ENCODE data around the gene CFAP69.

CFAP69 gene

DNA sequence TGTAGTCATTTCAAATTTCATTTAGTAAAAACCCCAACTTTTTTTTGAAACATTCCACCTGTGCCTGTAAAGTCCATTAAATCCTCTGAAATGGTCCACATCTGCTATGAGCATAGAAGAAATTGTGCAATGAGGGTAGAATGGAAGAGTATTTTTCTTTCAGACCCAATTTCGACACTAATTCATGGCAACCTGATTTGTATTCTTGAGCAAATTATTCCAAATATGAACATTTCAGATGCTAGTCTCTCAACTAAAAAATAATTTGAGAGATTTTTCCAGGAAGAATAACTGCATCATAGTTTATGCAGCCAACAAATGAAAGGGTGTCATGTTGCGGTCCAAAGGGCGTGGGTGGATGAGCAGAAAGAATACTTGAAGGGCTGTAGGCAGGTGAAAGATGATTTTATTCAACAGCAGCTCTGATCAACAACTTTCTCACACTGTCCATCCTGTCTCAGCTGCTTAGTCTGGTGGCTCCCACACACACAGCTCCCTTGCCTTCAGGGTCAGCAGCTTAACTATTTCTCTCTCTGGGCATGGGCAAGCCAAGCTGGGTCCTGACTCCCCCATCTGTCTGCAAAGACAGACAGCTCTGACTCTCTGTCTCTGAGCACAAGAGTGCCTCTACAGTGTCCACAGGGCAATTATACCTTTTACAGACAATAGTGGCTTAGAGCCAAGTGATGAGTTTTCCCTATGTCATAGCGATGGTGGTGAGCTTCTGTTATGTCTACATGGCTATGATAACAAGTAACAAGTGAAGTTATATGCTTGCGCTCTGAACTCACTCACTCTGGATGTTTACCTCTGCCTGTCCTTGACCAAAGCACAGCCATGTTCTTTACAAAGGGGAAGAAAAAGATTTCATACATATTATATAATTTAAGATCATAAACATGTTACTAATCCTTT, 21.9 kb upstream of the CFAP69 start:
- Mint-ChIP-seq H3K27ac (no peak overlapping the region), H3K27me3 (peaks cover 16% of the 10 kb centered on the region)

DNA sequence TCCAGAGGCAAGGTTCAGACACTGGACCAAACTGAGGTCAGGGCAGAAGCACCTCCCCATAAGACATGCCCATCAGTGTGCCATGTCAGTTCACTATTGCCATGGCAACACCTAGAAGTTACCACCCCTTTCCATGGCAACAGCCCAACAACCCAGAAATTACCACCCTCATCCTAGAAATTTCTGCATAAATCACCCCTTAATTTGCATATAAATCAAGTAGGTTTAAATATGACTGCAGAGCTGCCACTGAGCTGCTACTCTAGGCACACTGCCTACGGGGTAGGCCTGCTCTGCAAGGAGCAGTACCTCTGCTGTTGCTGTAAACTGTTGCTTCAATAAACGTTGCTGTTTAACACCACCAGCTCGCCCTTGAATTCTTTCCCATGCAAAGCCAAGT, 20.8 kb upstream of the CFAP69 start:
- Mint-ChIP-seq H3K27ac (no peak overlapping the region), H3K4me3 (no peak overlapping the region), H3K4me1 (no peaks in the 10 kb centered on the region), H3K36me3 (ENCODE audit: low read depth) (no peaks in the 10 kb centered on the region), H3K9me3 (no peaks in the 10 kb centered on the region), H3K27me3 (peaks cover 23% of the 10 kb centered on the region)
- DNase-seq (no peak), ATAC-seq (no peak)

More for the DNA sequence above, 21.9 kb upstream of the CFAP69 start:
- Mint-ChIP-seq H3K9me3 (no peaks in the 10 kb centered on the region), H3K4me3 (no peak overlapping the region), H3K4me1 (no peaks in the 10 kb centered on the region), H3K36me3 (ENCODE audit: low read depth) (no peaks in the 10 kb centered on the region)
- DNase-seq (no peak), ATAC-seq (no peak)

DNA sequence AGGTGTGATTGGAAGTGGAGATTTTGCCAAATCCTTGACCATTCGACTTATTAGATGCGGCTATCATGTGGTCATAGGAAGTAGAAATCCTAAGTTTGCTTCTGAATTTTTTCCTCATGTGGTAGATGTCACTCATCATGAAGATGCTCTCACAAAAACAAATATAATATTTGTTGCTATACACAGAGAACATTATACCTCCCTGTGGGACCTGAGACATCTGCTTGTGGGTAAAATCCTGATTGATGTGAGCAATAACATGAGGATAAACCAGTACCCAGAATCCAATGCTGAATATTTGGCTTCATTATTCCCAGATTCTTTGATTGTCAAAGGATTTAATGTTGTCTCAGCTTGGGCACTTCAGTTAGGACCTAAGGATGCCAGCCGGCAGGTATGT, 19.8 kb upstream of the CFAP69 start:
- Mint-ChIP-seq H3K36me3 (ENCODE audit: low read depth) (no peaks in the 10 kb centered on the region), H3K27me3 (peaks cover 24% of the 10 kb centered on the region), H3K4me3 (no peak overlapping the region), H3K9me3 (no peaks in the 10 kb centered on the region), H3K27ac (no peak overlapping the region), H3K4me1 (no peaks in the 10 kb centered on the region)
- DNase-seq (no peak), ATAC-seq (no peak)

DNA sequence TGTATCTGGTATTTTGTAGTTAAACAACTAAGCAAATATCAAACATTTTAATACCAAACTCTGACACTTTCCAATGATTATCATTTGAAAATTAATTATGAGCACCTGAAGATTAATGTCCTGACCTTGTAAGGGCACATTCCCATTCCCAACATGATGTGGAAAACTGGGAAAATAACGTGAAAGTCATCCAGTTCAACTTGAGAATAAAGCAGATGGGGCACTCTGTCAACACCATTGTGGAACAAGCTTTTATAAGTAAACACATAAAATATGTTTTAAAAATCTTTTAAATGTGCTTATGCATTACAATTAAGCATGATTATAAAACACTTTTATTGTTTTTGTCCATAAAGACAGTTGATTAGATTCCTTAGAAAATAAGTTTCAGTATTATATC, 19.4 kb upstream of the CFAP69 start:
- ATAC-seq (no peak), DNase-seq (no peak)
- Mint-ChIP-seq H3K27me3 (peaks cover 20% of the 10 kb centered on the region), H3K4me3 (no peak overlapping the region), H3K9me3 (no peaks in the 10 kb centered on the region), H3K4me1 (no peaks in the 10 kb centered on the region), H3K27ac (no peak overlapping the region), H3K36me3 (ENCODE audit: low read depth) (no peaks in the 10 kb centered on the region)

DNA sequence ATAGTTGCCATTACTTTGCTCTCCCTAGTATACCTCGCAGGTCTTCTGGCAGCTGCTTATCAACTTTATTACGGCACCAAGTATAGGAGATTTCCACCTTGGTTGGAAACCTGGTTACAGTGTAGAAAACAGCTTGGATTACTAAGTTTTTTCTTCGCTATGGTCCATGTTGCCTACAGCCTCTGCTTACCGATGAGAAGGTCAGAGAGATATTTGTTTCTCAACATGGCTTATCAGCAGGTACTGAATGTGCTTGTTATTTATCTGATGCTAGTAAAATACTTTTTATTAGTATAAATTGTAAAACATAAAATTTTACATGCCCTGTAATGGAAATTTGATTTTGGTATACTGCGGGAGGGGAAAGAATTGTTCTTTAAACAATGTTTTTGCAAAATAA, 17.7 kb upstream of the CFAP69 start:
- DNase-seq = no peak
- no peaks in the 10 kb centered on the region for H3K36me3 Mint-ChIP-seq (ENCODE audit: low read depth)
- H3K4me3 Mint-ChIP-seq = no peak overlapping the region
- H3K27ac Mint-ChIP-seq = no peak overlapping the region
- no peak for ATAC-seq
- H3K9me3 Mint-ChIP-seq = no peaks in the 10 kb centered on the region
- H3K4me1 Mint-ChIP-seq = no peaks in the 10 kb centered on the region
- H3K27me3 Mint-ChIP-seq = peaks cover 17% of the 10 kb centered on the region

DNA sequence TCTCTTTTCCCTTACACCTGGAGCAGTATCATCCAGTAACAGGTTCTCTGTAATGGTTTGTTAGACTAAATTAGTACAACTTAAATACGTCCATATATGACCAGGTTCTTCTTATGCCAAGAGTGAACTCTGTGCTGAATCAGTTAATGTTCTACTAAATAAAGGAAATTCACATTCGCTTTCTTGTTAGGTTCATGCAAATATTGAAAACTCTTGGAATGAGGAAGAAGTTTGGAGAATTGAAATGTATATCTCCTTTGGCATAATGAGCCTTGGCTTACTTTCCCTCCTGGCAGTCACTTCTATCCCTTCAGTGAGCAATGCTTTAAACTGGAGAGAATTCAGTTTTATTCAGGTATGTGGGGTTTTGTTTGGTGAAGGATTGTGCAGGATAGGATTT, 15.3 kb upstream of the CFAP69 start:
- Mint-ChIP-seq H3K9me3 (no peaks in the 10 kb centered on the region), H3K4me3 (no peak overlapping the region), H3K27me3 (peaks cover 12% of the 10 kb centered on the region), H3K4me1 (no peaks in the 10 kb centered on the region), H3K36me3 (ENCODE audit: low read depth) (no peaks in the 10 kb centered on the region), H3K27ac (no peak overlapping the region)
- no peak for ATAC-seq
- no peak for DNase-seq

DNA sequence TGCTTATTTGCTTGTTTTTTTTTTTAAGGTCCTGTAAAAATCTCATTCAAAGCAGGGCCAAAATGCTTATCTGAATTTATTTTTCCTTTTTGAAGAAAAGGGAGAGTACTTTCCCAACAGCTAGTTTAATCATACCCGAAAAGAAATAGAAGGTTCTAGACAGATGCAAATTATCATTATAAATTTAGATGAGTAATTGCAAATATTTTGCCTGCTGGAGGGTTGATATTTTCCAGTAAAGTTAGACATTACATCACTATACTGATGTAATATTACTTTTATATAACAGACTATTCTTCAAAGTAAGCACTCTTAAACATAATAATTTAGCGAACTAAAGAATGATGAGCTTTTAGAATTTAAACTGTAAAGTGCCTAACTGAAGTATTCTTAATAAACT, 14.1 kb upstream of the CFAP69 start:
- no peaks in the 10 kb centered on the region for H3K36me3 Mint-ChIP-seq (ENCODE audit: low read depth)
- no peaks in the 10 kb centered on the region for H3K4me1 Mint-ChIP-seq
- no peaks in the 10 kb centered on the region for H3K9me3 Mint-ChIP-seq
- ATAC-seq (no peak), DNase-seq (no peak)
- H3K4me3 Mint-ChIP-seq = no peak overlapping the region
- H3K27ac Mint-ChIP-seq = no peak overlapping the region
- H3K27me3 Mint-ChIP-seq = peaks cover 8% of the 10 kb centered on the region

DNA sequence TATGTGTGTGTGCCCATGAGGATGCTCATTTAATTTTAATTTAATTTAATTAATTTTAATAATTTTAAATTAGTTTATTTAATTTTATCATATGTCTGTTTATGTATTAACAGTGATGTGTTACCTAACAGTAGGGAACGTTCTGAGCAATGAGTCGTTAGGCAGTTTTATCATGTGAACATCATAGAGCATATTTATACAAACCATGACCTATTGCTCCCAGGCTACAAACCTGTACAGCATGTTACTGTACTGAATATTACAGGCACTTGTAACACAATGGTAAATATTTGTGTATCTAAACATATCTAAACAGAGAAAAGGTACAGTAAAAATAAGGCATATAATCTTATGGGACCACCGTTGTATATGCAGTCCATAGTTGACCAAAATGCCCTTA, 13.7 kb upstream of the CFAP69 start:
- no peaks in the 10 kb centered on the region for H3K4me1 Mint-ChIP-seq
- no peak for ATAC-seq
- H3K9me3 Mint-ChIP-seq = no peaks in the 10 kb centered on the region
- no peaks in the 10 kb centered on the region for H3K36me3 Mint-ChIP-seq (ENCODE audit: low read depth)
- no peak overlapping the region for H3K27ac Mint-ChIP-seq
- H3K4me3 Mint-ChIP-seq = no peak overlapping the region
- H3K27me3 Mint-ChIP-seq = peaks cover 8% of the 10 kb centered on the region
- DNase-seq = no peak

DNA sequence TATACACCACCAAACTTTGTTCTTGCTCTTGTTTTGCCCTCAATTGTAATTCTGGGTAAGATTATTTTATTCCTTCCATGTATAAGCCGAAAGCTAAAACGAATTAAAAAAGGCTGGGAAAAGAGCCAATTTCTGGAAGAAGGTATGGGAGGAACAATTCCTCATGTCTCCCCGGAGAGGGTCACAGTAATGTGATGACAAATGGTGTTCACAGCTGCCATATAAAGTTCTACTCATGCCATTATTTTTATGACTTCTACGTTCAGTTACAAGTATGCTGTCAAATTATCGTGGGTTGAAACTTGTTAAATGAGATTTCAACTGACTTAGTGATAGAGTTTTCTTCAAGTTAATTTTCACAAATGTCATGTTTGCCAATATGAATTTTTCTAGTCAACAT, 12.5 kb upstream of the CFAP69 start:
- H3K4me3 Mint-ChIP-seq = no peak overlapping the region
- no peaks in the 10 kb centered on the region for H3K9me3 Mint-ChIP-seq
- DNase-seq = no peak
- H3K27me3 Mint-ChIP-seq = peaks cover 8% of the 10 kb centered on the region
- H3K36me3 Mint-ChIP-seq (ENCODE audit: low read depth) = no peaks in the 10 kb centered on the region
- no peaks in the 10 kb centered on the region for H3K4me1 Mint-ChIP-seq
- no peak for ATAC-seq
- no peak overlapping the region for H3K27ac Mint-ChIP-seq

DNA sequence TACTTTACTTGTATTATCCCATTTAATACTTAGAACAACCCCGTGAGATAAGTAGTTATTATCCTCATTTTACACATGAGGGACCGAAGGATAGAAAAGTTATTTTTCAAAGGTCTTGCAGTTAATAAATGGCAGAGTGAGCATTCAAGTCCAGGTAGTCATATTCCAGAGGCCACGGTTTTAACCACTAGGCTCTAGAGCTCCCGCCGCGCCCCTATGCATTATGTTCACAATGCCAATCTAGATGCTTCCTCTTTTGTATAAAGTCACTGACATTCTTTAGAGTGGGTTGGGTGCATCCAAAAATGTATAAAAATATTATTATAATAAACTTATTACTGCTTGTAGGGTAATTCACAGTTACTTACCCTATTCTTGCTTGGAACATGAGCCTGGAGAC, 11.4 kb upstream of the CFAP69 start:
- DNase-seq (no peak), ATAC-seq (no peak)
- H3K36me3 Mint-ChIP-seq (ENCODE audit: low read depth) = no peaks in the 10 kb centered on the region
- H3K27me3 Mint-ChIP-seq = peaks cover 5% of the 10 kb centered on the region
- no peak overlapping the region for H3K4me3 Mint-ChIP-seq
- no peaks in the 10 kb centered on the region for H3K4me1 Mint-ChIP-seq
- H3K9me3 Mint-ChIP-seq = no peaks in the 10 kb centered on the region
- H3K27ac Mint-ChIP-seq = no peak overlapping the region

DNA sequence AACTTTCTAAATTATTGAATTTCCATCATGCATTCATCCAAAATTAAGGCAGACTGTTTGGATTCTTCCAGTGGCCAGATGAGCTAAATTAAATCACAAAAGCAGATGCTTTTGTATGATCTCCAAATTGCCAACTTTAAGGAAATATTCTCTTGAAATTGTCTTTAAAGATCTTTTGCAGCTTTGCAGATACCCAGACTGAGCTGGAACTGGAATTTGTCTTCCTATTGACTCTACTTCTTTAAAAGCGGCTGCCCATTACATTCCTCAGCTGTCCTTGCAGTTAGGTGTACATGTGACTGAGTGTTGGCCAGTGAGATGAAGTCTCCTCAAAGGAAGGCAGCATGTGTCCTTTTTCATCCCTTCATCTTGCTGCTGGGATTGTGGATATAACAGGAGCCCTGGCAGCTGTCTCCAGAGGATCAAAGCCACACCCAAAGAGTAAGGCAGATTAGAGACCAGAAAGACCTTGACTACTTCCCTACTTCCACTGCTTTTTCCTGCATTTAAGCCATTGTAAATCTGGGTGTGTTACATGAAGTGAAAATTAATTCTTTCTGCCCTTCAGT, 8.2 kb upstream of the CFAP69 start:
- H3K4me1 Mint-ChIP-seq = no peaks in the 10 kb centered on the region
- peaks cover 10% of the 10 kb centered on the region for H3K27me3 Mint-ChIP-seq
- H3K36me3 Mint-ChIP-seq (ENCODE audit: low read depth) = no peaks in the 10 kb centered on the region
- ATAC-seq = no peak
- no peak for DNase-seq
- H3K27ac Mint-ChIP-seq = no peak overlapping the region
- H3K9me3 Mint-ChIP-seq = no peaks in the 10 kb centered on the region
- no peak overlapping the region for H3K4me3 Mint-ChIP-seq

DNA sequence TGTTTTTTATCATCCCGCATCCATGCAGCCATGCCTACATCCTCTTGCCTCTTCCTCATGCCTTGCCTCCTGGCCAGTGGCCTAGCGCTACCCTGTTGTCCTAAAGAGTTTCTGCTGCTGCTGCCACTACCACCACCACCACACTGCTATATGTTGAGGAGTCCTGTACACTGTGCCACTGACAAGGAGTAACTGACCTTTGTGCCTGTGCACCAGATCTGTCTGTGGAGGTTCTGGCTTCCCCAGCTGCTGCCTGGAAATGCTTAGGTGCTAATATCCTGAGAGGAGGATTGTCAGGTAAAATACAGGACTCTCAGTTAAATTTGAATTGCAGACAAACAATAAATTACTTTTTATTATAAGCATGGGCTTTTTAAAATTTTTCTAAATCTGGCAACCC, 7.0 kb upstream of the CFAP69 start:
- H3K4me3 Mint-ChIP-seq = no peak overlapping the region
- H3K27me3 Mint-ChIP-seq = peaks cover 21% of the 10 kb centered on the region
- H3K36me3 Mint-ChIP-seq (ENCODE audit: low read depth) = no peaks in the 10 kb centered on the region
- H3K4me1 Mint-ChIP-seq = no peaks in the 10 kb centered on the region
- H3K9me3 Mint-ChIP-seq = no peaks in the 10 kb centered on the region
- no peak overlapping the region for H3K27ac Mint-ChIP-seq
- ATAC-seq = no peak
- no peak for DNase-seq

DNA sequence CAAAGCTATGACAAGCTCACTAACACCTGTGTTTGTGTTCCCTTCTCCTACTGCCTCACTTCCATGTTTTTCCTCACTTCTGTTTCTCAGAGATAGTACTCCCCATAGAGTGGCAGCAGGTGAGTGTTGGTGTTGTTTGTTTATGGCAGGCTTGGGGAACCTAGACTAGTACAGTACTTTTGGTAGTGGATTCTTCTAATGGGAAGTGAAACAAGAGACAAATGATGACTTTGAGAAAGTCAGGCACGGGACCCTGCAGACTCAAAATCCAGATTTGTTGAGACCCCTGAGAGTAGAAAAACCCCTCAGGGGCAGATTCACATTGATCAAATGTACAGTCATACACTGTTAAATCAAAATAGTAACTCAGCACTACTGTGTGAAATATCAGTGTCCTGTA, 6.4 kb upstream of the CFAP69 start:
- Mint-ChIP-seq H3K27ac (no peak overlapping the region), H3K4me3 (no peak overlapping the region), H3K27me3 (peaks cover 21% of the 10 kb centered on the region), H3K36me3 (ENCODE audit: low read depth) (no peaks in the 10 kb centered on the region), H3K4me1 (no peaks in the 10 kb centered on the region), H3K9me3 (no peaks in the 10 kb centered on the region)
- ATAC-seq (no peak), DNase-seq (no peak)

DNA sequence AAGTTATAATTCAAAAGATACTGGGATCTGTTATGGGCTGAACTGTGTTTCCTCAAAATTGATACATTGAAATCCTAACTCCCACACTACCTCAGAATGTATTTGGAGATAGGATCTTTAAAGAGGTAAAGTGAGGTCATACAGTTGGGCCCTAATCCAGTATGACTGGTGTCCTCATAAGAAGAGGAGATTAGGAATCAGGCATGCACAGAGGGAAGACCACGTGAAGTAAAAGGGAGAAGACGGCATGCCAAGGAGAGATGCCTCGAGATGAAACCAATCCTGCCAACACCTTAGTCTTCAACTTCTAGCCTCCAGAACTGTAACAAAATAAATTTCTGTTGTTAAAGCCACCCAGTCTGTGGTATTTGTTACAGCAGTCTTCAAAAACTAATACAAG, 5.9 kb upstream of the CFAP69 start:
- Mint-ChIP-seq H3K4me3 (no peak overlapping the region), H3K36me3 (ENCODE audit: low read depth) (no peaks in the 10 kb centered on the region), H3K9me3 (no peaks in the 10 kb centered on the region), H3K27me3 (peaks cover 25% of the 10 kb centered on the region), H3K4me1 (no peaks in the 10 kb centered on the region), H3K27ac (no peak overlapping the region)
- DNase-seq (no peak), ATAC-seq (no peak)

DNA sequence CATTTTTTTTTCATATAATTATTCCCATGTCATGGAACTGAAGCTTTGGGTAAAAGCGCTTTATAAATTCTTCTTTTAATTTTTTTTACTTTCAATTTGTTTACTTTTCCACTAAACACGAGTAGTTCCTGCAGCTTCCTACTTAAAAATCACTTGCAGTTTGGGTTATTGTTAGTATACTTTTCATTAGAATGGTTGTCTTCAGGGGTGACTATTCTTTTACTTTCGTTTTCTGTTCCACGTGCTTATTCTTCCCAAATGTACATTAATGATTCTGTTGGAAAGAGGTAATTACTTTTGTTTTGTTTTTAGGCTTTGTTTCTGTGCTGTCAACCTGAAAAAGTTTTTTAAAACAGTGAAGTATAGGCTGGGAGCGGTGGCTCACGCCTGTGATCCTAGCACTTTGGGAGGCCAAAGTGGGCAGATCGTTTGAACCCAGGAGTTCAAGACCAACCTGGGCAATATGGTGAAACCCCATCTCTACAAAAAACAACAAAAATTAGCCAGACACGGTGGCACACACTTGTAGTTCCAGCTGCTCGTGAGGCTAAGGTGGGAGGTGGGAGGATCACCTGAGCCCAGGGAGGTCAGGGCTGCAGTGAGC, 5.2 kb upstream of the CFAP69 start:
- H3K4me3 Mint-ChIP-seq = no peak overlapping the region
- H3K27me3 Mint-ChIP-seq = peaks cover 29% of the 10 kb centered on the region
- ATAC-seq = no peak

More for the DNA sequence above, 5.2 kb upstream of the CFAP69 start:
- no peak for DNase-seq
- Mint-ChIP-seq H3K27ac (no peak overlapping the region), H3K4me1 (peaks cover 5% of the 10 kb centered on the region), H3K36me3 (ENCODE audit: low read depth) (no peaks in the 10 kb centered on the region), H3K9me3 (no peaks in the 10 kb centered on the region)
